ENCODE results near the gene RBBP6. TPM values are rescaled to one million over a fixed set of nuclear protein-coding genes. Genes with fewer than 3 reads are reported as not detected.
"Not testable (repeated sequence)": the region's sequence is repeated elsewhere in the genome, so short reads cannot be mapped to it uniquely, and the experiment has no call there.

RBBP6 gene
- total RNA-seq, 1 donor from 2014 or later = 46.1 TPM

DNA sequence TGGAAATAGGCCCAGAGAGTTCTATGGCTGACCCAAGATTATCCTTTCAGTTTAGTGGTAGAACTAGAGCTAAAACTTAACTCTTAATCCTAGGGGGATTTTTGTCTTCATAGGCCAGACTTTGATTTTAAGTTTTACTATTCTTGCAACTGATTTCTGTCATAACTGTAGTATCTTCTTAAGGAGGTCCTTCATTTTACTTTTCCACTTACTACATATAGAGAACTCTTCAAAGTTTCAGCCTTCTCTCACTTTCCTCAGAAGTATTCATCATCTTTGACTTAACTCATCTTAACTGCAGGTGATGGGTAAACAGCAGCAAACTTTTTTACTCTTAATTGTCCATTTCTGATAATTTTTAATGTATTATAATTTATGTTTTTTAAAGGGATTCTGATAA lies 23.4 kb downstream of the RBBP6 start:
- no peak for DNase-seq (ENCODE audit: low spot score)

- no peak for DNase-seq (ENCODE audit: low spot score)
Observed at GRCh38 chr16:24568392-24568791, 29.0 kb downstream of the RBBP6 start.

GRCh38 chr16:24571096-24571495 lies 31.7 kb downstream of the RBBP6 start:
- DNase-seq (ENCODE audit: low spot score) = no peak

- no peak for DNase-seq (ENCODE audit: low spot score)
Observed at GRCh38 chr16:24572069-24572468, 32.7 kb downstream of the RBBP6 start.

GRCh38 chr16:24573141-24573540 lies 33.8 kb downstream of the RBBP6 start:
- no peak for DNase-seq (ENCODE audit: low spot score)

GRCh38 chr16:24574515-24575485 lies 35.4 kb downstream of the RBBP6 start:
- not testable (repeated sequence) for DNase-seq (ENCODE audit: low spot score)

DNA sequence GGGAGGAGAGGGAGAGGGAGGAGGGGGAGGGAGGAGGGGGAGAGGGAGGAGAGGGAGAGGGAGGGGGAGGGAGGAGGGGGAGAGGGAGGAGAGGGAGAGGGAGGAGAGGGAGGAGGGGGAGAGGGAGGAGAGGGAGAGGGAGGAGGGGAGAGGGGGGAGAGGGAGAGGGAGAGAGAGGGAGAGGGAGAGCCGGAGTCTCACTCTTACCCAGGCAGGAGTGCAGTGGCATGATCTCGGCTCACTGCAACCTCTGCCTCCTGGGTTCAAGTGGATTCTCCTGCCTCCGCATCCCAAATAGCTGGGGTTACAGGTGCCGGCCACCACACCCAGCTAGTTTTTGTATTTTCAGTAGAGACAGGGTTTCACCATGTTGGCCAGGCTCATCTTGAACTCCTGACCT lies 36.4 kb downstream of the RBBP6 start:
- not testable (repeated sequence) for DNase-seq (ENCODE audit: low spot score)

DNA sequence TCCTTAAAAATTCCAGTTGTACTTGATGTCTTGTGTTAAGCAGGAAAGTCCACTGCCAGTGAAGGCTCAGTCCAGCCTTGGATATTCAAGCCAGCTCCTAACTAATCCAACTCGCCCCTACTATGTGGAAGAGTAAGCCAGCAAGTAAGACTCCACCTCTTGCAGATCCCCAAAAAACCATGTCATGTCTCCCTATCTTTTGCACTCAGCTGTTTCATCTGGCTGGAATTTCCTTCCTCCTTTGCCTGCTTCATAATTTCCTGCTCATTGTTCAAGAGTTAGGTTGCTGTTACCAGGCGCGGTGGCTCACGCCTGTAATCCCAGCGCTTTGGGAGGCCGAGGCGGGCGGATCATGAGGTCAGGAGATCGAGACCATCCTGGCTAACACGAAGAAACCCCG lies 37.8 kb downstream of the RBBP6 start:
- no peak for DNase-seq (ENCODE audit: low spot score)

GRCh38 chr16:24580665-24581064 lies 41.3 kb downstream of the RBBP6 start:
- no peak for DNase-seq (ENCODE audit: low spot score)

DNA sequence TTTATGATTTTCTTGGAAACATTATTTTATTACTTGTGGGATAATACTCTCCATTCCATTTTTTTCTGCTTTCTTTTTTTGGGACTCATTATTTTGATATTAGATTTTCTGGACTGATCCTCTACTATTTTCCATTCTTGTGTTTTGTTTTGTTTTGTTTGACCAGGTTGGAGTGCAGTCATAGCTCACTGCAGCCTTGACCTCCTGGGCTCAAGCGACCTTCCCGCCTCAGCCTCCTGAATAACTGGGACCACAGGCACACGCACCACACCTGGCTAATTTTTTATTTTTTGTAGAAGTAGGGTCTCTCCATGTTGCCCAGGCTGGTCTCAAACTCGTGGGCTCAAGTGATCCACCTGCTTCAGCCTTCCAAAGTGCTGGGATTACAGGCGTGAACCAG lies 44.1 kb downstream of the RBBP6 start:
- DNase-seq (ENCODE audit: low spot score) = no peak

DNA sequence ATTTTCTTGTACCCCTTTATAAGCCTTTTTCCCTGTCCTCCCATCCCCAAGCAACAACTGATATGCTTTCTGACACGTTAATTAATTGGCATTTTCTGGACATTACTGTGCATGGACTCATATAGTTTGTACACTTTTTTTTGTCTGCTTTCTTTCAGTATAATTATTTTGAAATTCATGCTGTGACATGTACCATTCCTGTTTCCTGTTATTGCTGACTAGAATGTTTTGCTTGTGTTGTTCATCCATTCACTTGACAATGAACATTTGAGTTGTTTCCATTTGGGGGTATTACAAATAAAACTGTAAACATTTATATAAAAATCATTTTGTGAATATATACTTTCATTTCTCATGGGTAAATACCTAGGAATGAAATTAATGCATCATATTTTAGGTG lies 50.6 kb downstream of the RBBP6 start:
- DNase-seq (ENCODE audit: low spot score) = no peak

DNA sequence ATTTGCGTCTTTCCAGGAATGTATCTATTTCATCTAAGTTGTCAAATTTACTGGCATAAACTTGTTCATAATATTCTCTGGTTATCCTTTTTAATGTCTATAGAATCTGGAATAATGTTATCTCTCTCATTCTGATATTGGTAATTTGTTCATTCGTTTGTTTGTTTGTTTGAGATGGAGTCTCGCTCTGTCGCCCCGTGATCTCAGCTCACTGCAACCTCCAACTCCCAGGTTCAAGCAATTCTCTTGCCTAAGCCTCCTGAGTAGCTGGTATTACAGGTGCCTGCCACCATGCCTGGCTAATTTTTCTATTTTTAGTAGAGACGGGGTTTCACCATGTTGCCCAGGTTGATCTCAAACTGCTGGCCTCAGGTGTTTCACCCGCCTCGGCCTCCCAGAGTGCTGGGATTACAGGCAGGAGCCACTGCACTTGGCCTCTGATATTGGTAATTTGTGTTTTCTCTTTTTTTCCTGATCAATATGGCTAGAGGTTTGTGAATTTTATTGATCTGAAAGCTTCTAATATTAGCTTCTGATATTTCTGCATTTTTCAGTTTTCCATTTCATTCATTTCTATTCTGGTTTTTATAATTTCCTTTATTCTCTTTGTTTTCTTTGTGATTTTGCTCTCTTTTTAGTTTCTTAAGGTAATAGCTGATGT lies 59.5 kb downstream of the RBBP6 start:
- no peak for DNase-seq (ENCODE audit: low spot score)

- no peak for DNase-seq (ENCODE audit: low spot score)
Observed at GRCh38 chr16:24609417-24609739, 70.0 kb downstream of the RBBP6 start.

GRCh38 chr16:24609740-24610415 lies 70.5 kb downstream of the RBBP6 start:
- DNase-seq (ENCODE audit: low spot score) = no peak

DNA sequence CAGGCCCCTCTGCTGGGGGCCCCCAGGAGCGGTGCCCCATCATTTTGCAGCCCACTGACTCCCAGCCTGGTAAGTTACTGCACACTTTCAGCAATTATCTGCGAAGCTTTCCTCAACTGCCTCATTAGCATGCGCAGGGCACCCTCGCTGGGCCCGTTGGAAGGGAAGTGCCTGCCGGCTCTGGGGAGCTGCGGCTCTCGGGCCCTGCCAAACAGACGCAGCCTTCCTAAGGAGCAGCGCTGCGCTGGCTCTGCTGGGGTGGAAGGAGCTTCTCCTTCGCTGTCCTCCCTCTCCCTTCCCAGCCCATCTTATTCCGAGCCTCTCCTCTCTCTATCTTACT lies 71.0 kb downstream of the RBBP6 start:
- no peak for DNase-seq (ENCODE audit: low spot score)

DNA sequence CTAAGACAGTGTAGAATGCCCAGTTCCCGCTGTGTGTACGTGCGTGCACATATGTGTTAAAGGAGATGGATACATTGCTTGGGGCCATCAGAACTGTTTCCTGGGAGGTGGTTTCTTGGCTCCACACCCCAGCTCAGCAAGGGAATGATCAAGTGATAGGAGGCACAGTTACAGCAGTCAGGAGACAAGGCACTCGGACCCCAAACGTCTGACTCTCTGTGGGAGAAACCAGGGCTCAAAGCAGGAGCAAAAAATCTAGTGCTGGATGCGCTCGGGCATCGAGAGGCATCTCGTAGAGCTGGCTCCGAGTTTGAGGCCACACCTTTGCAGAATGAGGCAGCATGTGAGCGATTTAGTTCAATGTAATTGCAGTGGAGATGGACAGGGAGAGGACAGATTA lies 71.9 kb downstream of the RBBP6 start:
- DNase-seq (ENCODE audit: low spot score) = no peak

DNA sequence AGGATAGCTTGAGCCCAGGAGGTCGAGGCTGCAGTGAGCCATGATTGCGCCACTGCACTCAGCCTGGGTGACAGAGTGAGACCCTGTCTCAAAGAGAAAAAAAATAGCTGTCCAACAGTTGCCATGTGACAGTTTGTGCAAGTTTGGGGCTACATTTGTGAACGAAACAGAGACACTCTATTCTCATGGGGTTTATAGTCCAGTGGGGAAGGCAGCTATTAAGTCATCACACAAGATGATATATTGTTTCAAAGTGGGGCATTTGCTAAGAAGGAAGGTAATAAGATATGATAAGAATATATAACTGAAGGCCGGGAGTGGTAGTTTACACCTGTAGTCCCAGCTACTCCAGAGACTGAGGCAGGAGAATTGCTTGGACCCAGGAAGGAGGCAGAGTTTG lies 73.3 kb downstream of the RBBP6 start:
- no peak for DNase-seq (ENCODE audit: low spot score)

- DNase-seq (ENCODE audit: low spot score) = not testable (repeated sequence)
Observed at GRCh38 chr16:24613267-24613666, 73.9 kb downstream of the RBBP6 start.

- no peak for DNase-seq (ENCODE audit: low spot score)
Observed at GRCh38 chr16:24617502-24617901, 78.1 kb downstream of the RBBP6 start.
